Gastroesophageal sphincter (tissue), 3 donors: Measurements from ENCODE around the gene IBA57.

Source experiments
- EP300 ChIP-seq: sonication (generic); formaldehyde crosslinking; IDR thresholded peaks from one replicate; pipeline ENCODE4 v1.6.1; 2017; ENCODE audit warnings: antibody characterized with exemption, mild to moderate bottlenecking
- POLR2A ChIP-seq, 2 donors: fragments of 450-650 bp; IDR thresholded peaks; one replicate each; pipeline ENCODE4 v1.6.1; 2017; ENCODE audit warnings: antibody characterized with exemption in 2 of 2, mild to moderate bottlenecking in 2 of 2, moderate library complexity in 1 of 2
- TF ChIP-seq, protein P1 (sequence below), 4 experiments: fragments of 200-600 bp in 2 of 4; fragments of 450-650 bp in 2 of 4; sonication (generic) in 1 of 4; IDR thresholded peaks; one replicate each; pipeline ENCODE4 v1.5.1; 2017 to 2019; ENCODE audit warnings: antibody characterized with exemption in 4 of 4, mild to moderate bottlenecking in 2 of 4, moderate library complexity in 2 of 4

GRCh38 chr1:228194436-228194835 lies 28.8 kb downstream of the IBA57 start:
- TF ChIP-seq POLR2A (IDR thresholded peaks at IDR 0.05) (no peak), EP300 (no peak)
- TF ChIP-seq, protein P1, sequence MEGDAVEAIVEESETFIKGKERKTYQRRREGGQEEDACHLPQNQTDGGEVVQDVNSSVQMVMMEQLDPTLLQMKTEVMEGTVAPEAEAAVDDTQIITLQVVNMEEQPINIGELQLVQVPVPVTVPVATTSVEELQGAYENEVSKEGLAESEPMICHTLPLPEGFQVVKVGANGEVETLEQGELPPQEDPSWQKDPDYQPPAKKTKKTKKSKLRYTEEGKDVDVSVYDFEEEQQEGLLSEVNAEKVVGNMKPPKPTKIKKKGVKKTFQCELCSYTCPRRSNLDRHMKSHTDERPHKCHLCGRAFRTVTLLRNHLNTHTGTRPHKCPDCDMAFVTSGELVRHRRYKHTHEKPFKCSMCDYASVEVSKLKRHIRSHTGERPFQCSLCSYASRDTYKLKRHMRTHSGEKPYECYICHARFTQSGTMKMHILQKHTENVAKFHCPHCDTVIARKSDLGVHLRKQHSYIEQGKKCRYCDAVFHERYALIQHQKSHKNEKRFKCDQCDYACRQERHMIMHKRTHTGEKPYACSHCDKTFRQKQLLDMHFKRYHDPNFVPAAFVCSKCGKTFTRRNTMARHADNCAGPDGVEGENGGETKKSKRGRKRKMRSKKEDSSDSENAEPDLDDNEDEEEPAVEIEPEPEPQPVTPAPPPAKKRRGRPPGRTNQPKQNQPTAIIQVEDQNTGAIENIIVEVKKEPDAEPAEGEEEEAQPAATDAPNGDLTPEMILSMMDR (IDR thresholded peaks at IDR 0.05) = no peak
